A673 (cell line): ENCODE results near the gene KNDC1. TPM values are rescaled to one million over a fixed set of nuclear protein-coding genes. Genes with fewer than 3 reads are reported as not detected.

Experiments used
- BruUV-seq: library from RNA; stranded (reverse); fragments of 400-500 nt; replicated peaks from 2 replicates; lab custom pipeline; 2021; lab: Mats Ljungman, UMichigan
- CTCF ChIA-PET: fragments of 300-600 bp; sonication (Branson Sonifier 250); formaldehyde crosslinking; loops from one replicate; lab custom pipeline; 2022; ENCODE audit warnings: antibody characterized with exemption; lab: Charles Lee
- POLR2A ChIA-PET: fragments of 300-600 bp; sonication (Branson Sonifier 250); formaldehyde crosslinking; loops from one replicate; lab custom pipeline; 2022; ENCODE audit warnings: antibody characterized with exemption; ENCODE audit not compliant: low non-redundant PET; lab: Charles Lee
- DNase-seq: peaks from one replicate; pipeline ENCODE4 v3.0.0-alpha.2; 2015; ENCODE audit warnings: low spot score
- H3K27ac ChIP-seq: fragments of 200-600 bp; sonication (generic); 2 replicates; pipeline ENCODE4 v1.5.1; 2016; ENCODE audit warnings: mixed run types, low read depth, mild to moderate bottlenecking, mixed read lengths, antibody characterized with exemption, low read length; ENCODE audit not compliant: poor library complexity, severe bottlenecking
- H3K27me3 ChIP-seq: fragments of 200-600 bp; sonication (generic); replicated peaks from 2 replicates; pipeline ENCODE4 v1.6.1; 2017; ENCODE audit warnings: mixed run types, low read depth, mild to moderate bottlenecking, mixed read lengths, antibody characterized with exemption, low read length; ENCODE audit not compliant: insufficient read depth, poor library complexity
- H3K36me3 ChIP-seq: fragments of 200-600 bp; sonication (generic); 2 replicates; pipeline ENCODE4 v1.6.1; 2016; ENCODE audit warnings: mixed run types, mild to moderate bottlenecking, mixed read lengths, antibody characterized with exemption, low read length; ENCODE audit not compliant: insufficient read depth, poor library complexity, severe bottlenecking
- H3K4me1 ChIP-seq: fragments of 200-600 bp; sonication (generic); 2 replicates; pipeline ENCODE4 v1.6.1; 2017; ENCODE audit warnings: mixed run types, mild to moderate bottlenecking, mixed read lengths, antibody characterized with exemption, low read length; ENCODE audit not compliant: insufficient read depth, poor library complexity, severe bottlenecking
- H3K4me3 ChIP-seq: fragments of 200-600 bp; sonication (generic); 2 replicates; pipeline ENCODE4 v1.5.1; 2016; ENCODE audit warnings: low read depth, mixed run types, mild to moderate bottlenecking, mixed read lengths, low read length; ENCODE audit not compliant: poor library complexity, severe bottlenecking
- H3K9me3 ChIP-seq: fragments of 200-600 bp; sonication (generic); 2 replicates; pipeline ENCODE4 v1.6.1; 2016; ENCODE audit warnings: mixed run types, low read depth, mild to moderate bottlenecking, mixed read lengths, antibody characterized with exemption, low read length; ENCODE audit not compliant: poor library complexity, severe bottlenecking
- EZH2 ChIP-seq: fragments of 200-600 bp; sonication (generic); IDR thresholded peaks from 2 replicates; pipeline ENCODE4 v1.6.1; 2017; ENCODE audit warnings: borderline replicate concordance, low read depth, mild to moderate bottlenecking, mixed read lengths, antibody characterized with exemption, low read length; ENCODE audit not compliant: poor library complexity, severe bottlenecking
- intact Hi-C: fragments of 100-400 bp; cut with micrococcal nuclease; formaldehyde crosslinking; loops from one replicate; pipeline ENCODE4 v1.10.0; 2022; ENCODE audit not compliant: unreplicated experiment
- total RNA-seq: library from RNA; stranded (reverse); gene quantifications from 2 replicates; pipeline ENCODE4 v1.2.3, GENCODE V29; 2021
- TF ChIP-seq, protein P1 (sequence below): fragments of 300-800, 200-600 bp; sonication (generic); conservative IDR thresholded peaks from 2 replicates; pipeline ENCODE4 v1.5.1; 2017; ENCODE audit warnings: low read depth, mild to moderate bottlenecking, antibody characterized with exemption, low read length, moderate library complexity, mixed read lengths

The KNDC1 gene
- total RNA-seq, 1 experiment from 2014 or later, result not detected

DNA sequence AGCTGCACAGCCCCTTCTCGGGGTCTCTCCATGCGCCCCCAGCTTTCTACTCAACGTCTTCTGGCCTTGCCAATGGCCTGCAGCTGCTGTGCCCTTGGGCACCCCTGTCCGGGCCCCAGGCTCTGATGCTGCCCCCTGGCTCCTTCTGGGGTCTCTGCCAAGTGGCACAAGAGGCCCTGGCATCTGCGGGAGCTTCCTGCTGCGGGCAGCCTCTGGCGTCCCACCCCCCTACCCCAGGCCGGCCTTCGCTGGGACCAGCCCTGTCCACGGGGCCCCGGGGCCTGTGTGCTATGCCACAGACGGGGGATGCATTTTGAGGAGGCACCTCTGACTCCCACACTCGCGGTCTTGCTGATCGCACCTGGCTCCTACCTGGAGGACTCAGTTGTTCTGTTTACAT, 80.0 kb downstream of the KNDC1 start:
- BruUV-seq, result no TSS peak
- CTCF ChIA-PET, result no interaction called here
- POLR2A ChIA-PET, result no interaction called here
- Histone ChIP-seq H3K9me3 (no peaks in the 10 kb centered on the region), H3K36me3 (no peaks in the 10 kb centered on the region), H3K4me3 (no peak overlapping the region), H3K4me1 (no peaks in the 10 kb centered on the region), H3K27ac (no peak overlapping the region), H3K27me3 (peaks cover 66% of the 10 kb centered on the region)
- no peak for DNase-seq
- intact Hi-C loops, result no loop called here
- TF ChIP-seq EZH2, result no peak
- TF ChIP-seq, protein P1, sequence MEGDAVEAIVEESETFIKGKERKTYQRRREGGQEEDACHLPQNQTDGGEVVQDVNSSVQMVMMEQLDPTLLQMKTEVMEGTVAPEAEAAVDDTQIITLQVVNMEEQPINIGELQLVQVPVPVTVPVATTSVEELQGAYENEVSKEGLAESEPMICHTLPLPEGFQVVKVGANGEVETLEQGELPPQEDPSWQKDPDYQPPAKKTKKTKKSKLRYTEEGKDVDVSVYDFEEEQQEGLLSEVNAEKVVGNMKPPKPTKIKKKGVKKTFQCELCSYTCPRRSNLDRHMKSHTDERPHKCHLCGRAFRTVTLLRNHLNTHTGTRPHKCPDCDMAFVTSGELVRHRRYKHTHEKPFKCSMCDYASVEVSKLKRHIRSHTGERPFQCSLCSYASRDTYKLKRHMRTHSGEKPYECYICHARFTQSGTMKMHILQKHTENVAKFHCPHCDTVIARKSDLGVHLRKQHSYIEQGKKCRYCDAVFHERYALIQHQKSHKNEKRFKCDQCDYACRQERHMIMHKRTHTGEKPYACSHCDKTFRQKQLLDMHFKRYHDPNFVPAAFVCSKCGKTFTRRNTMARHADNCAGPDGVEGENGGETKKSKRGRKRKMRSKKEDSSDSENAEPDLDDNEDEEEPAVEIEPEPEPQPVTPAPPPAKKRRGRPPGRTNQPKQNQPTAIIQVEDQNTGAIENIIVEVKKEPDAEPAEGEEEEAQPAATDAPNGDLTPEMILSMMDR, result no peak

GRCh38 chr10:133241501-133242205, 81.6 kb downstream of the KNDC1 start:
- no peak overlapping the region for H3K27ac ChIP-seq
- peaks cover 49% of the 10 kb centered on the region for H3K27me3 ChIP-seq
- intact Hi-C loops, result no loop called here
- POLR2A ChIA-PET, result no interaction called here
- no peak for DNase-seq
- H3K9me3 ChIP-seq, result no peaks in the 10 kb centered on the region
- H3K4me3 ChIP-seq, result no peak overlapping the region
- no peaks in the 10 kb centered on the region for H3K4me1 ChIP-seq
- no peaks in the 10 kb centered on the region for H3K36me3 ChIP-seq
- TF ChIP-seq EZH2, result no peak
- TF ChIP-seq, protein P1, result no peak
- no TSS peak for BruUV-seq
- CTCF ChIA-PET, result no interaction called here

DNA sequence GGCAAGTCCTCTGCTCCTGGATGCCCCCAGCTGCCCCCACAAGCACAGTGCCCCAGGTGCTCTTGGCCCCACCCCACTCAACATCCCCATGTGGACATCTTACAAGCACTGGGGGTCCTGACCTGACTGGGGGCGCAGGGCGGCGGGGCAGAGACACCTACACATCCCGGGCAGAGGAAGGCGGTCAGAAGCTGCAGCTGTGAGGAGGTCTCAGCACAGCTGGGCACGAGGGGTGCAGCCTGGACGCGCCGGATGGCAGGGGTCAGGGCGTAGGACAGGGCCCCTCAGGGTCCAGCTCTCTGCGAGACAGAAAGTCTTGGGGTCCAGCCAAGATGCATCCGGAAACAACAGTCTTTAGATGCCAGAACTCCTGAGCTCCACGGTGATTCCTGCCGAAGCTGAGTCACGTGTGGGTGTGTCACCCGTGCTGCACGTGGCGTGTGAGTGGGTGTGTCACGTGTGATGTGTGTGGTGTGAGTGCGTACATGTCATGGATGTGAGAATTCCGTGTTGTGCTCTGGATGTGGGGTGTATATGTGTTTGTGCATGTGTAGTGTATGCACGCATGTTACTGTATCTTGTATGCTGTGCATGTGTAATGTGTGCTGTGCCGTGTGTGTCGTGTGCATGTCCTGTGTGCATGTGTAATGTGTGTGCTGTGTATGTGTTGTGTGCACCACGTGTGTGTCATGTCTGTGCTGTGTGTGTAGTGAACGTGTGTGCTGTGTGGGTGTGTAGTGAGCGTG, 82.8 kb downstream of the KNDC1 start:
- intact Hi-C loops, result no loop called here
- BruUV-seq, result no TSS peak
- Histone ChIP-seq H3K27ac (no peak overlapping the region), H3K9me3 (no peaks in the 10 kb centered on the region), H3K4me3 (no peak overlapping the region), H3K4me1 (no peaks in the 10 kb centered on the region), H3K36me3 (no peaks in the 10 kb centered on the region), H3K27me3 (peaks cover 38% of the 10 kb centered on the region)
- DNase-seq, result no peak
- CTCF ChIA-PET, result interaction anchor here (0.6 kb wide), 1 partner anchor 430 kb away, joined by 3 read pairs; no protein-coding TSS in a partner anchor
- POLR2A ChIA-PET, result interaction anchor here (0.6 kb wide), 1 partner anchor 224 kb away, joined by 3 read pairs; no protein-coding TSS in a partner anchor
- TF ChIP-seq, protein P1, result no peak
- TF ChIP-seq EZH2, result no peak
